Measurements from ENCODE around the gene DHRS3. TPM values are rescaled to one million over a fixed set of nuclear protein-coding genes. Genes with fewer than 3 reads are reported as not detected.
"Not testable (repeated sequence)": the region's sequence is repeated elsewhere in the genome, so short reads cannot be mapped to it uniquely, and the experiment has no call there.

The DHRS3 gene
- total and polyA plus RNA-seq, 8 donors = 47.7 to 98.6 (median 62.0) TPM

- DNase-seq (no peak), ATAC-seq (no peak), FAIRE-seq (no peak)
- no peak overlapping the region for H3K27ac ChIP-seq
- H3K36me3 ChIP-seq = no peaks in the 10 kb centered on the region
- WGBS, 2 donors = 82 to 90% methylated on average over 4 of the region's 4 CpGs
- no peaks in the 10 kb centered on the region for H3K4me1 ChIP-seq
- intact Hi-C loops (cut with DNase I) = loop anchor here in 1 of 3 donors (5.0 kb wide), 1 partner anchor 339 kb away; no protein-coding TSS in a partner anchor
- TF ChIP-seq, protein P1, sequence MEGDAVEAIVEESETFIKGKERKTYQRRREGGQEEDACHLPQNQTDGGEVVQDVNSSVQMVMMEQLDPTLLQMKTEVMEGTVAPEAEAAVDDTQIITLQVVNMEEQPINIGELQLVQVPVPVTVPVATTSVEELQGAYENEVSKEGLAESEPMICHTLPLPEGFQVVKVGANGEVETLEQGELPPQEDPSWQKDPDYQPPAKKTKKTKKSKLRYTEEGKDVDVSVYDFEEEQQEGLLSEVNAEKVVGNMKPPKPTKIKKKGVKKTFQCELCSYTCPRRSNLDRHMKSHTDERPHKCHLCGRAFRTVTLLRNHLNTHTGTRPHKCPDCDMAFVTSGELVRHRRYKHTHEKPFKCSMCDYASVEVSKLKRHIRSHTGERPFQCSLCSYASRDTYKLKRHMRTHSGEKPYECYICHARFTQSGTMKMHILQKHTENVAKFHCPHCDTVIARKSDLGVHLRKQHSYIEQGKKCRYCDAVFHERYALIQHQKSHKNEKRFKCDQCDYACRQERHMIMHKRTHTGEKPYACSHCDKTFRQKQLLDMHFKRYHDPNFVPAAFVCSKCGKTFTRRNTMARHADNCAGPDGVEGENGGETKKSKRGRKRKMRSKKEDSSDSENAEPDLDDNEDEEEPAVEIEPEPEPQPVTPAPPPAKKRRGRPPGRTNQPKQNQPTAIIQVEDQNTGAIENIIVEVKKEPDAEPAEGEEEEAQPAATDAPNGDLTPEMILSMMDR (IDR thresholded peaks at IDR 0.05) = no peak
- H3K9me3 ChIP-seq = no peaks in the 10 kb centered on the region
- H3K4me3 ChIP-seq = no peak overlapping the region
- H3K27me3 ChIP-seq = no peaks in the 10 kb centered on the region
These were observed 38.6 kb upstream of the DHRS3 start for GRCh38 chr1:12656575-12656974.

DNA sequence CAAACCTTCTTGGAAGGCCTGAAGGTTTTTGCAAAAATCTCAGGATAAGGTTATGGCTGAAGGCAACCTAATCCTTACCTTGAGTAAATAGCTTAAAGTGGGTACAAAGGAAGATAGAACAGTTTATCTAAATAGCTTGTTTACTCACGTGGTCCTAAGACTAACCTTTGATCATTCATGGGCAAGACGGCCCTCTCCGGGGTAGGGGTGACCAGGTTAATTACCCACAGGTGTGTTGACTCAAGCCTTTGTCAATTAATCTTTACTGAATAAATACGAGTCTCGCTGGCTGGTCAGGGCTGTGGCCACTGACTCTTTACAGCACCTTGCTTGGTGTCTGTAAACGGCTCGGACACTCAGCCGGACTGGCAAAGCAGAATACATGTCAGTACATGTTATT, 36.6 kb upstream of the DHRS3 start:
- 30 to 35% methylated on average over 8 of the region's 8 CpGs for WGBS, 2 donors
- Histone ChIP-seq H3K4me1 (no peaks in the 10 kb centered on the region), H3K9me3 (no peaks in the 10 kb centered on the region), H3K27me3 (no peaks in the 10 kb centered on the region), H3K36me3 (no peaks in the 10 kb centered on the region), H3K4me3 (no peak overlapping the region), H3K27ac (no peak overlapping the region)
- ATAC-seq (peak in 2 of 4 donors; percentile 9 to 23), DNase-seq (no peak), FAIRE-seq (no peak)
- TF ChIP-seq, protein P1 (IDR thresholded peaks at IDR 0.05) = no peak
- intact Hi-C loops (cut with DNase I) = loop anchor here in 1 of 3 donors (5.0 kb wide), 1 partner anchor 337 kb away; no protein-coding TSS in a partner anchor

GRCh38 chr1:12654004-12654567, 36.1 kb upstream of the DHRS3 start:
- no peak for ATAC-seq
- no peaks in the 10 kb centered on the region for H3K9me3 ChIP-seq
- FAIRE-seq = no peak
- no peaks in the 10 kb centered on the region for H3K4me1 ChIP-seq
- no peak for DNase-seq
- H3K4me3 ChIP-seq = no peak overlapping the region
- no peak overlapping the region for H3K27ac ChIP-seq
- 80 to 88% methylated on average over 4 of the region's 4 CpGs for WGBS, 2 donors
- intact Hi-C loops (cut with DNase I) = no loop called here
- no peaks in the 10 kb centered on the region for H3K27me3 ChIP-seq
- TF ChIP-seq, protein P1 (IDR thresholded peaks at IDR 0.05) = no peak
- no peaks in the 10 kb centered on the region for H3K36me3 ChIP-seq

GRCh38 chr1:12649971-12650421, 32.0 kb upstream of the DHRS3 start:
- no peaks in the 10 kb centered on the region for H3K4me1 ChIP-seq
- intact Hi-C loops (cut with DNase I) = no loop called here
- H3K4me3 ChIP-seq = no peak overlapping the region
- DNase-seq = no peak
- FAIRE-seq = no peak
- WGBS, 2 donors = 41 to 42% methylated on average over 5 of the region's 5 CpGs
- no peaks in the 10 kb centered on the region for H3K27me3 ChIP-seq
- H3K27ac ChIP-seq = no peak overlapping the region
- TF ChIP-seq, protein P1 (IDR thresholded peaks at IDR 0.05) = no peak
- no peaks in the 10 kb centered on the region for H3K36me3 ChIP-seq
- H3K9me3 ChIP-seq = no peaks in the 10 kb centered on the region
- no peak for ATAC-seq

DNA sequence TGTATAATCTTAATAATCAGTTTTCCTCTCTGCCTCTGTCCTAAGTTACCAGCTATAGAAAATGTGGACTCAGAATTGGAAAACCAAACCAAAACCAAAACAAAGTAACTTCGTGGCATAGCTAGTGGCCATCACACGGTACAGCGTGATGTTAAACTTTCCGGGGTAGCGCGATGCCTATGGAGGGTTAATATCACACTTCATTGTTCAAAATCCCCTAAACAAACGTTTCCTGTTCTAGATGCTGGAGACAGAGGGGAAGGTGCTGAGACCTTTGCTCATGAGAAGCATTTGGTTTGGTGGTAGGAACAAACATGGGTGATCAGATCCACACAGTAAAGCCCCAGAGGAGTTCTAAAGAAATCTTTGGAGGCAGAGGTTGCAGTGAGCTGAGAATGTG, 30.7 kb upstream of the DHRS3 start:
- FAIRE-seq = no peak
- no peak for DNase-seq
- Histone ChIP-seq H3K4me1 (no peaks in the 10 kb centered on the region), H3K9me3 (no peaks in the 10 kb centered on the region), H3K27me3 (no peaks in the 10 kb centered on the region), H3K36me3 (no peaks in the 10 kb centered on the region), H3K27ac (no peak overlapping the region), H3K4me3 (no peak overlapping the region)
- no peak for ATAC-seq
- WGBS, 2 donors = 85 to 87% methylated on average over 7 of the region's 7 CpGs
- TF ChIP-seq, protein P1 (IDR thresholded peaks at IDR 0.05) = no peak
- intact Hi-C loops (cut with DNase I) = no loop called here

GRCh38 chr1:12645401-12645800, 27.4 kb upstream of the DHRS3 start:
- intact Hi-C loops (cut with DNase I); H3K9me3 ChIP-seq; ATAC-seq; FAIRE-seq; DNase-seq; H3K36me3 ChIP-seq; H3K27me3 ChIP-seq; H3K4me3 ChIP-seq; H3K27ac ChIP-seq; H3K4me1 ChIP-seq: not testable (repeated sequence)
- 89 to 94% methylated on average over 9 of the region's 9 CpGs for WGBS, 2 donors
